GM12874 (cell line): Measurements from ENCODE around the gene SHROOM3.

ENCODE experiments used
- TF ChIP-seq, protein P1 (sequence below): IDR thresholded peaks from 2 replicates; pipeline ENCODE4 v1.5.1; 2011; ENCODE audit warnings: low read depth, mild to moderate bottlenecking, control low read depth, low read length, moderate library complexity; ENCODE audit not compliant: insufficient read depth

Gene SHROOM3

DNA sequence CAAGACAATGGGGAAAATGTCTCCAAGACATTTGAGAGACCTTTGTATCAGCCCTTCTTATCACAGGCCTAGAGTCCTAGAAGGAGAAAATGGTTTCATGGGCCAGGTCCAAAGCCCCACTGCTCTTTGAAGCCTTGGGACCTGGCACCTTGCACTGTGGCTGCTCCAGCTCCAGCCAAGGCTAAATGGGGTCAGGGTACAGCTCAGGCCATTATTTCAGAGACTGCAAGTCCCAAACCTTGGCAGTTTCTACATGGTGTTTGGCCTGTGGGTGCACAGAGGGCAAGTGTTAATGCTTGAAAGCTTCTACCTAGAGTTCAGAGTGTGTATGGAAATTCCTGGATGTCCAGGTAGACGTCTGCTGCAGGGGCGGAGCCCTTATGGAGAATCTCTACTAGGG is 28.5 kb downstream of the SHROOM3 start:
- TF ChIP-seq, protein P1, sequence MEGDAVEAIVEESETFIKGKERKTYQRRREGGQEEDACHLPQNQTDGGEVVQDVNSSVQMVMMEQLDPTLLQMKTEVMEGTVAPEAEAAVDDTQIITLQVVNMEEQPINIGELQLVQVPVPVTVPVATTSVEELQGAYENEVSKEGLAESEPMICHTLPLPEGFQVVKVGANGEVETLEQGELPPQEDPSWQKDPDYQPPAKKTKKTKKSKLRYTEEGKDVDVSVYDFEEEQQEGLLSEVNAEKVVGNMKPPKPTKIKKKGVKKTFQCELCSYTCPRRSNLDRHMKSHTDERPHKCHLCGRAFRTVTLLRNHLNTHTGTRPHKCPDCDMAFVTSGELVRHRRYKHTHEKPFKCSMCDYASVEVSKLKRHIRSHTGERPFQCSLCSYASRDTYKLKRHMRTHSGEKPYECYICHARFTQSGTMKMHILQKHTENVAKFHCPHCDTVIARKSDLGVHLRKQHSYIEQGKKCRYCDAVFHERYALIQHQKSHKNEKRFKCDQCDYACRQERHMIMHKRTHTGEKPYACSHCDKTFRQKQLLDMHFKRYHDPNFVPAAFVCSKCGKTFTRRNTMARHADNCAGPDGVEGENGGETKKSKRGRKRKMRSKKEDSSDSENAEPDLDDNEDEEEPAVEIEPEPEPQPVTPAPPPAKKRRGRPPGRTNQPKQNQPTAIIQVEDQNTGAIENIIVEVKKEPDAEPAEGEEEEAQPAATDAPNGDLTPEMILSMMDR, result no peak

DNA sequence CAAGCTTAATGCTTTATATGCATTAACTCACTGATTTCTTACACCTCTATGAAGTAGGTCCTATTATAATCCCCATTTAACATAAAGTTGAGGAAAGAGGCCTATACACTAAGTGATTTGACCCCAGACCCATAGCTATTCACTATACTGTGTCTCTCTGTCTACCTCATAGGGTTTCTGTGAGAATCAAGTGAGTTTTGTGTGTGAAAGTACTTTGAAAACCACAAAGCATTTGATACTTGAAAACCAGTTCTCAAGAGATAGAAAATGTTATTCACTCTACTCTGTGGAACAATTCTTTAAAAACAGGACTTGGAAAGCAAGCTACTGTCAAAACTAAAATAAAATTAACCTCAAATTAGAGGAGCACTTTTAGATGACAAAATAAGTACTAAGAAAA is 35.0 kb downstream of the SHROOM3 start:
- TF ChIP-seq, protein P1, result no peak

DNA sequence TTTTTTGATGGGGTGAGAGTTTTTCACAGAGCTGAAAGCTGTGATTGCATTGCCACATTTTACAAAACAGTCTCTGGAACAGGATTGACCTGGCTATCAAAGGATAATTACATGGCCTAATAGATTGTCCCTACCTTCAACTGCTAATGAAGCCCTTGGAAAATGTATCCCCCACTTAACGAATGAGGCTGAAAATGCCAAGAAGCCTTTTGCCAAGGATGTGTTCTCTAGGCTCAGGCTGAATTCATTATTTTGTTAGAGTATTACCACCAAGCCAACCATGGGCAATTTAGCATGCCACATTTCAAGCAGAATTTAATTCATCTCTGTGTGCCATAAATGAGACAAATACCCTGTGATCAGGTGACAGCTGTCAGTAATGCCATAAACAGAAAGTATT is 35.5 kb downstream of the SHROOM3 start:
- TF ChIP-seq, protein P1, result no peak

DNA sequence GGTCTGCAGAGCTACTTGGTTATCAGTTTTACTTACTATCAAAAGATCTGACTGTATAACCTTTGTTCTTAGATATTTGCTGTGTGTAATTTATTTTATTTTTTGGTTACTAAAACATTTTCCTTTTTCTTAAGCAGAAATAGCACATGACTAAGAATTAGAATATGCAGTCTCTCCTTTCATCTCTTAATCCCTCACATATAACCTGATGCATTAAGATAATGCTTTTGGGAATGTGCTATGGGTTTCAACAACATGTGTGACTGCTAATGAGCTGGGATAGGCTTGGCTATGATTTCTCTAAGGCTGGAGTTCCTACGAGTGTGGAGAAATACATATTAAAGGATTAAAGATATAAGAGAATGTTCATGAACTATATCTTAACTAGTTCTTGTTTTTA is 41.5 kb downstream of the SHROOM3 start:
- TF ChIP-seq, protein P1, result no peak

DNA sequence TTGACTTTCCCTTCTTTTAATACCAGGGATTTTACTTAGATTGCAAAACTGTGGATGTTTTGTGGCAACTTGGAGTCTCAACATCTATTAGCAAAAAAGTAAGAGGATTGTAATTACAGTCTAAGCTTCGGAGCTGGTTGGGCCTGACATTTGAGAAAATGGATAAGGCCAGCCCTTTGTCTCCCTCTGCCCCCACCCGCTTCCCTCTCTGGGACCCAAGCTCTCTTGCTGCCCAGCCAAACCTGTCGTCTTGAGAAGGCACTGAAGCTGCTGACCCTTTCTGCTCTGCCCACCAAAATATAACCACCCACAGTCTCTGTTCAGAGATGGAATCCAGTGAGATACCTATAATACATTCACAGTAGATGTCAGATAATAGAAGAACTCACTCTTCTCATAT is 49.6 kb downstream of the SHROOM3 start:
- TF ChIP-seq, protein P1, result no peak

DNA sequence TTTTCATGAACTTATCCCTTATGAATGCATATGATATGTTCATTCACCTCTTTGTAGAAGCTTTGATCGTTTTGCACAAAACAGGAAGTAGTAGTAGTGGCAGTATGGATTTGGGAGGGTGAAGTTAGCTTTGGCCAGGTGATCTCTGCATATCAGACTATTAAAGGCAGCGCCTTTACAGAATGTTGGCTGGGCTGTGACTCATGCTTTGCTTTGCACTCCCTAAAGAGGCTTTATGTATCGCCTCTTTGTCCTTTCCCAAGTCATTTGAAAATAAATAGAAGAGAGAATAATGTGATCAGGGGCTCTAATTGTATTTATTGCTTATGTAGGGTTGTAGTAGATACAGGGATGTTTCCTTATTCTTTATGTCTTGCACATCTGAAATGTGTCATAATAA is 50.4 kb downstream of the SHROOM3 start:
- TF ChIP-seq, protein P1, result no peak

DNA sequence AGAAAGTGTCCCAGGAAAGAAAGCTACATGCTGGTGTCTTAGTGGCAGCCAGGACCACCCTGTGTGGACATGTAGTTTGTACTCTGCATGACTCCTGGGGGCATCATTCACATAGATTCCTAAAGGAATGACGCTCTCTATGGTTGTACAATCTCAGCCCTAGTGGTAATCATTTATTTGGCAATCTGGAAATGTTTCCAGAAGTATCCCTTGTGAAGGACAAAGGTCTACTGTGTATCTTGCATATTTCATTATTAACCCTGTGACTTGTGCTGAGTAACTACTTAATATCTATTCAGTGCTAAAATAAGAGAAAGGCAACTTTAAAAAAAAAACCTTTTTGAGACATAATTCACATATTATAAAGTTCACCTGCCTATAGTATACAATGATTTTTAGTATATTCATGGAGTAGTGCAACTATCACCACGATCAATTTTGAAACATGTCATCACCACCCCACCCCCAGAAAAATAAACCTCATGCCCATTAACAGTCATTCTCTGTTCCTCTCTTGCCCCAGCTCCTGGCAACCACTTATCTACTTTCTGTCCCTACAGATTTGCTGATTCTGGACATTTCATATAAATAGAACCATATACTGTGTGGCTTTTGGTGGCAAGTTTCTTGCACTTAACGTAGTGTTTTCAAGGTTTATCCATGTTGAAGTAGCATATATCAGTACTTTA is 51.7 kb downstream of the SHROOM3 start:
- TF ChIP-seq, protein P1, result no peak
